GM23338 (cell line): ENCODE results near the gene IL4I1.

Source experiments
- CTCF ChIP-seq, 2 experiments: fragments of 200-600 bp in 1 of 2; sonication (generic) in 1 of 2; conservative IDR thresholded peaks; 2 replicates each; pipeline versions ENCODE4 v1.5.1 to v1.6.1; 2016 to 2017; ENCODE audit warnings: antibody characterized with exemption in 2 of 2, low read depth in 2 of 2, mild to moderate bottlenecking in 2 of 2, moderate library complexity in 1 of 2
- EZH2 ChIP-seq: fragments of 200-600 bp; sonication (generic); IDR thresholded peaks from one replicate; pipeline ENCODE4 v1.8.0; 2017; ENCODE audit warnings: antibody characterized with exemption, mild to moderate bottlenecking, low read depth; ENCODE audit not compliant: unreplicated experiment
- POLR2AphosphoS5 ChIP-seq: IDR thresholded peaks from 2 replicates; pipeline ENCODE4 v1.6.1; 2016; ENCODE audit warnings: antibody characterized with exemption, low read depth
- REST ChIP-seq: IDR thresholded peaks from one replicate; pipeline ENCODE4 v1.6.1; 2018; ENCODE audit warnings: antibody characterized with exemption; ENCODE audit not compliant: unreplicated experiment

GRCh38 chr19:49904136-49904535, 7.4 kb upstream of the IL4I1 start:
- TF ChIP-seq POLR2AphosphoS5 (no peak), CTCF (conservative IDR thresholded peaks at IDR 0.05; ENCODE audit: low read depth in 2 of 2) (no peak), EZH2 (no peak), REST (no peak)
